Transverse colon (tissue), 4 donors: ENCODE measurements around the gene INPP5J. TPM values are rescaled to one million over a fixed set of nuclear protein-coding genes. Genes with fewer than 3 reads are reported as not detected.

Experiments
- DNase-seq: peaks from one replicate; pipeline ENCODE4 v3.0.0-alpha.2; 2019
- H3K27ac ChIP-seq, 4 donors: fragments of 200-600 bp; sonication (generic); 2 replicates each; pipeline ENCODE4 v1.5.1; 2016 to 2018; ENCODE audit warnings: inconsistent platforms in 4 of 4
- H3K27me3 ChIP-seq: fragments of 200-600 bp; sonication (generic); 2 replicates; pipeline ENCODE4 v1.5.1; 2017; ENCODE audit warnings: inconsistent platforms
- H3K36me3 ChIP-seq, 4 donors: fragments of 200-600 bp; sonication (generic); 2 replicates each; pipeline ENCODE4 v1.5.1; 2017 to 2019; ENCODE audit warnings: inconsistent platforms in 4 of 4
- H3K4me1 ChIP-seq, 4 donors: fragments of 200-600 bp; sonication (generic); 2 replicates each; pipeline ENCODE4 v1.5.1; 2017 to 2020; ENCODE audit warnings: inconsistent platforms in 4 of 4
- H3K4me3 ChIP-seq, 4 donors: fragments of 200-600 bp; sonication (generic); 1 replicate in 1 of 4; 2 replicates in 3 of 4; pipeline versions ENCODE4 v1.5.1 to v1.6.1; 2017 to 2019; ENCODE audit warnings: inconsistent platforms in 4 of 4
- H3K9me3 ChIP-seq, 2 donors: fragments of 200-600 bp; sonication (generic); 2 replicates each; pipeline ENCODE4 v1.5.1; 2017 to 2019; ENCODE audit warnings: inconsistent platforms in 2 of 2
- CTCF ChIP-seq, 5 experiments: fragments of 200-600 bp in 3 of 5; fragments of 450-650 bp in 2 of 5; sonication (generic) in 3 of 5; IDR thresholded peaks; 1 replicate in 2 of 5; 2 replicates in 3 of 5; pipeline ENCODE4 v1.5.1; 2016 to 2017; ENCODE audit warnings: antibody characterized with exemption in 5 of 5, inconsistent platforms in 3 of 5, mild to moderate bottlenecking in 2 of 5, moderate library complexity in 1 of 5
- EP300 ChIP-seq: sonication (generic); formaldehyde crosslinking; IDR thresholded peaks from one replicate; pipeline ENCODE4 v1.6.1; 2017; ENCODE audit warnings: antibody characterized with exemption, low read depth
- POLR2A ChIP-seq: fragments of 450-650 bp; IDR thresholded peaks from one replicate; pipeline ENCODE4 v1.6.1; 2016; ENCODE audit warnings: antibody characterized with exemption, mild to moderate bottlenecking, moderate library complexity
- POLR2AphosphoS5 ChIP-seq, 3 donors: sonication (generic); formaldehyde crosslinking; IDR thresholded peaks; one replicate each; pipeline ENCODE4 v1.6.1; 2016; ENCODE audit warnings: antibody characterized with exemption in 3 of 3
- WGBS, 2 donors: methylation state at CpG; one replicate each; pipeline ENCODE4 v1.1.5; 2018; ENCODE audit warnings: low coverage in 1 of 2; 5-methylcytosine and 5-hydroxymethylcytosine counted together
- in situ Hi-C, 4 donors: fragments of 200-750 bp; cut with MboI; loops; one replicate each; pipeline versions ENCODE4 v1.15.0 to v1.15.1; 2017; ENCODE audit warnings: low sequenced_read_pairs in 3 of 4, low pct_ligation_motif_present in 1 of 4, low pct_unique_long_range_greater_than_20kb in 1 of 4
- intact Hi-C: fragments of 100-400 bp; cut with DNase I; formaldehyde crosslinking; loops from one replicate; pipeline ENCODE4 v1.15.1; 2023; ENCODE audit warnings: low total_unique reads
- total RNA-seq, 4 donors: library from RNA; depleted of rRNA; stranded (reverse); fragments of >200 nt; gene quantifications; one replicate each; pipeline ENCODE4 v1.1.0, GENCODE V29; 2016

INPP5J gene
- total RNA-seq, 4 donors from 2014 or later: 22.4 to 51.2 (median 30.8) TPM

GRCh38 chr22:31103899-31104694 is 18.7 kb upstream of the INPP5J start:
- no peak for DNase-seq
- peak overlapping the region; percentile 86 to 97 (median 96) for H3K27ac ChIP-seq
- H3K27me3 ChIP-seq: no peaks in the 10 kb centered on the region
- no peaks in the 10 kb centered on the region for H3K9me3 ChIP-seq
- WGBS, 2 donors: 53 to 73% methylated on average over 3 to 33 of the region's 33 CpGs
- in situ Hi-C loops (no loop called here), intact Hi-C loops (loop anchor here (1.0 kb wide), 1 partner anchor 12 kb away; no protein-coding TSS in a partner anchor)
- H3K4me1 ChIP-seq: peaks cover 24 to 61% (median 41%) of the 10 kb centered on the region in 4 donors
- peaks cover 0 to 15% (median 3%) of the 10 kb centered on the region in 4 donors for H3K36me3 ChIP-seq
- TF ChIP-seq POLR2AphosphoS5 (IDR thresholded peaks at IDR 0.05) (peak in 2 of 3 donors; percentile 56 to 66), CTCF (IDR thresholded peaks at IDR 0.05) (peak in 1 of 5 experiments; percentile 24), POLR2A (peak; percentile 20), EP300 (no peak)
- peak overlapping the region in 2 of 4 donors; percentile 53 to 60 for H3K4me3 ChIP-seq

- H3K27me3 ChIP-seq: no peaks in the 10 kb centered on the region
- H3K4me1 ChIP-seq: peaks cover 17 to 57% (median 35%) of the 10 kb centered on the region in 4 donors
- DNase-seq: no peak
- H3K9me3 ChIP-seq: no peaks in the 10 kb centered on the region
- WGBS, 2 donors: 57% methylated on average over 30 of the region's 35 CpGs; no CpG with 5 or more reads in 1 of the 2 donors
- intact Hi-C loops (loop anchor here (1.0 to 5.0 kb wide), 2 partner anchors 13 to 47 kb away; no protein-coding TSS in a partner anchor), in situ Hi-C loops (no loop called here)
- peak overlapping the region in 2 of 4 donors; percentile 53 to 60 for H3K4me3 ChIP-seq
- H3K36me3 ChIP-seq: peaks cover 0 to 7% (median 0%) of the 10 kb centered on the region in 4 donors
- TF ChIP-seq CTCF (IDR thresholded peaks at IDR 0.05): peak in 4 of 5 experiments; percentile 26 to 47 (median 34)
- no peak for TF ChIP-seq EP300
- TF ChIP-seq POLR2A: no peak
- peak in 2 of 3 donors; percentile 19 to 60 for TF ChIP-seq POLR2AphosphoS5 (IDR thresholded peaks at IDR 0.05)
- peak overlapping the region; percentile 86 to 97 (median 96) for H3K27ac ChIP-seq
Measured at GRCh38 chr22:31104869-31105268, 17.9 kb upstream of the INPP5J start.

GRCh38 chr22:31105282-31105929 is 17.4 kb upstream of the INPP5J start:
- no peak for DNase-seq
- Histone ChIP-seq H3K36me3 (peaks cover 0 to 3% (median 0%) of the 10 kb centered on the region in 4 donors), H3K4me3 (peak overlapping the region in 3 of 4 donors; percentile 45 to 60 (median 53)), H3K4me1 (peaks cover 17 to 54% (median 33%) of the 10 kb centered on the region in 4 donors), H3K27me3 (no peaks in the 10 kb centered on the region), H3K27ac (peak overlapping the region; percentile 86 to 97 (median 96)), H3K9me3 (no peaks in the 10 kb centered on the region)
- TF ChIP-seq CTCF (IDR thresholded peaks at IDR 0.05) (no peak), POLR2AphosphoS5 (IDR thresholded peaks at IDR 0.05) (peak in 2 of 3 donors; percentile 4 to 16), POLR2A (no peak), EP300 (no peak)
- WGBS, 2 donors: 61% methylated on average over 11 of the region's 11 CpGs; no CpG with 5 or more reads in 1 of the 2 donors
- in situ Hi-C loops (no loop called here), intact Hi-C loops (loop anchor here (5.0 kb wide), 1 partner anchor 47 kb away; no protein-coding TSS in a partner anchor)

- DNase-seq: no peak
- in situ Hi-C loops: no loop called here
Measured at GRCh38 chr22:31106001-31106571, 16.7 kb upstream of the INPP5J start.

More at GRCh38 chr22:31106001-31106571, 16.7 kb upstream of the INPP5J start:
- Histone ChIP-seq H3K27me3 (no peaks in the 10 kb centered on the region), H3K9me3 (no peaks in the 10 kb centered on the region), H3K27ac (peak overlapping the region; percentile 86 to 97 (median 96)), H3K4me3 (peak overlapping the region; percentile 45 to 71 (median 56)), H3K4me1 (peaks cover 17 to 49% (median 29%) of the 10 kb centered on the region in 4 donors), H3K36me3 (no peaks in the 10 kb centered on the region)
- intact Hi-C loops: loop anchor here (5.0 kb wide), 1 partner anchor 46 kb away; no protein-coding TSS in a partner anchor
- TF ChIP-seq POLR2AphosphoS5 (IDR thresholded peaks at IDR 0.05): no peak
- peak in 1 of 5 experiments; percentile 20 for TF ChIP-seq CTCF (IDR thresholded peaks at IDR 0.05)
- 40 to 42% methylated on average over 1 to 4 of the region's 4 CpGs for WGBS, 2 donors
